ENCODE data around the gene NUMB. TPM values are rescaled to one million over a fixed set of nuclear protein-coding genes. Genes with fewer than 3 reads are reported as not detected.

The NUMB gene
- total RNA-seq, 1 experiment from 2014 or later: 46.5 TPM

DNA sequence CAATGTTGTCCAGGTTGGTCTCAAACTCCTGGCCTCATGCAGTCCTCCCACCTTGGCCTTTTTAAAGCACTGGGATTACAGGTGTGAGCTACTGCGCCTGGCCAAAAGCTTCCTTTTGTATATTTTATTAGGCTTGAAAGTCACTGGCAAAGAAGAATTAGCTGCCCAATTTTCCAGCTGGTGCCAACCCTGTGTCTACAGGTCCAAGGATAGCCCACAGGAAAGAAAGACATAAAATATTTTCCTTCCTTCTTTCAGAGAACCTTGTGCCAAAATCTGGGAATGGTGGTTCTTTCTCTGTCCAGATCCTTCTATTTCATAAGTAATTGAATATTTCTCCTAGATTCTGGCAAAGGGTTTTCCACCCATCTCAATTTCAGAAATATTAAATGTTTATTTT is 84.1 kb downstream of the NUMB start:
- H3K27me3 ChIP-seq (ENCODE audit: insufficient read depth, low read length): no peaks in the 10 kb centered on the region
- H2BK20ac ChIP-seq (ENCODE audit: low read depth, low read length, poor library complexity, severe bottlenecking): no peak overlapping the region
- TF ChIP-seq, protein P1, sequence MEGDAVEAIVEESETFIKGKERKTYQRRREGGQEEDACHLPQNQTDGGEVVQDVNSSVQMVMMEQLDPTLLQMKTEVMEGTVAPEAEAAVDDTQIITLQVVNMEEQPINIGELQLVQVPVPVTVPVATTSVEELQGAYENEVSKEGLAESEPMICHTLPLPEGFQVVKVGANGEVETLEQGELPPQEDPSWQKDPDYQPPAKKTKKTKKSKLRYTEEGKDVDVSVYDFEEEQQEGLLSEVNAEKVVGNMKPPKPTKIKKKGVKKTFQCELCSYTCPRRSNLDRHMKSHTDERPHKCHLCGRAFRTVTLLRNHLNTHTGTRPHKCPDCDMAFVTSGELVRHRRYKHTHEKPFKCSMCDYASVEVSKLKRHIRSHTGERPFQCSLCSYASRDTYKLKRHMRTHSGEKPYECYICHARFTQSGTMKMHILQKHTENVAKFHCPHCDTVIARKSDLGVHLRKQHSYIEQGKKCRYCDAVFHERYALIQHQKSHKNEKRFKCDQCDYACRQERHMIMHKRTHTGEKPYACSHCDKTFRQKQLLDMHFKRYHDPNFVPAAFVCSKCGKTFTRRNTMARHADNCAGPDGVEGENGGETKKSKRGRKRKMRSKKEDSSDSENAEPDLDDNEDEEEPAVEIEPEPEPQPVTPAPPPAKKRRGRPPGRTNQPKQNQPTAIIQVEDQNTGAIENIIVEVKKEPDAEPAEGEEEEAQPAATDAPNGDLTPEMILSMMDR (conservative IDR thresholded peaks at IDR 0.05): no peak
- no peak overlapping the region for H3K9ac ChIP-seq (ENCODE audit: extremely low read depth, insufficient read length, low read length)
- H3K4me1 ChIP-seq (ENCODE audit: insufficient read depth, low read length): no peaks in the 10 kb centered on the region; the same call in 1 of the 2 replicates
- H3K9me3 Mint-ChIP-seq: no peaks in the 10 kb centered on the region; a peak in 1 of 5 replicates
- no peaks in the 10 kb centered on the region for H3K23me2 ChIP-seq (ENCODE audit: insufficient read length, low read depth, low read length, poor library complexity, severe bottlenecking)
- H2BK15ac ChIP-seq (ENCODE audit: low read depth, low read length): no peak overlapping the region
- H3K4me2 ChIP-seq (ENCODE audit: insufficient read depth, insufficient read length, low read length): no peak overlapping the region
- no peaks in the 10 kb centered on the region for H4K20me1 ChIP-seq (ENCODE audit: control insufficient read depth, insufficient read depth, insufficient read length)
- no peak overlapping the region for H3K27ac Mint-ChIP-seq
- H3K23ac ChIP-seq (ENCODE audit: insufficient read length, low read depth, low read length): no peak overlapping the region
- no peaks in the 10 kb centered on the region for H3K79me1 ChIP-seq (ENCODE audit: insufficient read depth, low read depth, low read length, poor library complexity, severe bottlenecking)
- H4K91ac ChIP-seq (ENCODE audit: insufficient read length, low read depth, low read length): no peak overlapping the region
- no peak overlapping the region for H3K56ac ChIP-seq (ENCODE audit: insufficient read length, low read depth, low read length)
- no peak overlapping the region for H4K5ac ChIP-seq (ENCODE audit: insufficient read length, low read depth, low read length)
- no peaks in the 10 kb centered on the region for H3K27me3 Mint-ChIP-seq (ENCODE audit: low read depth)
- H3K4me3 Mint-ChIP-seq: no peak overlapping the region
- no peak overlapping the region for H3T11ph ChIP-seq (ENCODE audit: low read length)
- no peak overlapping the region for H2AK5ac ChIP-seq (ENCODE audit: insufficient read length, low read length)
- no peak overlapping the region for H2BK120ac ChIP-seq (ENCODE audit: low read depth, low read length, poor library complexity, severe bottlenecking)
- no peak overlapping the region for H3K14ac ChIP-seq (ENCODE audit: insufficient read depth, low read length)
- H2BK12ac ChIP-seq (ENCODE audit: insufficient read length, low read depth, low read length): no peak overlapping the region
- no peak overlapping the region for H3K4ac ChIP-seq (ENCODE audit: low read depth, low read length)
- no peaks in the 10 kb centered on the region; the same call in 1 of the 2 replicates for H3K79me2 ChIP-seq (ENCODE audit: insufficient read depth, low read length)
- H3K9me3 ChIP-seq (ENCODE audit: control insufficient read depth, low read depth, low read length): no peaks in the 10 kb centered on the region
- H4K8ac ChIP-seq (replicated peaks; ENCODE audit: insufficient read length, low read depth, low read length): no peak overlapping the region
- H2BK5ac ChIP-seq (ENCODE audit: insufficient read length, low read length): no peak overlapping the region
- H3K4me1 Mint-ChIP-seq: 0 out of 4 replicates have a peak, but pooled peaks cover 0 to 2% of the 10 kb centered on the region in 2 experiments
- no CpG with 5 or more reads among the region's 1 CpG for WGBS (ENCODE audit: extremely low coverage, insufficient read length, low lambda C conversion rate)
- no peak overlapping the region for H3K27ac ChIP-seq (ENCODE audit: insufficient read length, low read depth, low read length)
- H3K36me3 Mint-ChIP-seq (ENCODE audit: insufficient read depth in 1 of 3, low read depth in 3 of 3): no peaks in the 10 kb centered on the region; a peak in 1 of 7 replicates
- H3K18ac ChIP-seq (ENCODE audit: insufficient read length, low read depth, low read length): no peak overlapping the region
- DNase-seq: no peak
- H2AFZ ChIP-seq (ENCODE audit: low read length): no peak overlapping the region
